C4-2B (cell line): ENCODE measurements around the gene EDDM13.

ENCODE experiments used
- CTCF ChIP-seq: fragments of 450-650 bp; conservative IDR thresholded peaks from 2 replicates; pipeline ENCODE4 v1.5.1; 2017; ENCODE audit warnings: mild to moderate bottlenecking
- ZFX ChIP-seq: fragments of 450-650 bp; IDR thresholded peaks from 2 replicates; pipeline ENCODE4 v1.6.1; 2017

GRCh38 chr19:56321254-56321988 lies 48.9 kb downstream of the EDDM13 start:
- TF ChIP-seq CTCF, result no peak
- no peak for TF ChIP-seq ZFX
